SK-N-SH treated with all-trans-retinoic acid at 6 μM for 48 hours (cell line): ENCODE data around the gene SOD3.

Experiments used
- ATAC-seq: fragments of 200-7000 bp; cut with Tn5 transposase; 3 replicates; pipeline ENCODE4 v1.9.1; 2020; ENCODE audit warnings: mild to moderate bottlenecking, moderate library complexity
- ARNTL ChIP-seq: fragments of 450-650 bp; formaldehyde crosslinking; IDR thresholded peaks from 2 replicates; pipeline ENCODE4 v1.5.0; 2020; ENCODE audit warnings: low read depth, mild to moderate bottlenecking, moderate library complexity, borderline replicate concordance
- BACH2 ChIP-seq: fragments of 250-450 bp; sonication (Bioruptor Pico); IDR thresholded peaks from 2 replicates; pipeline ENCODE4 v1.9.0; 2021; ENCODE audit warnings: mild to moderate bottlenecking, borderline replicate concordance
- CSDC2 ChIP-seq: fragments of 250-450 bp; sonication (Bioruptor Pico); IDR thresholded peaks from 2 replicates; pipeline ENCODE4 v1.5.0; 2020; ENCODE audit warnings: mild to moderate bottlenecking, moderate library complexity
- ESRRG ChIP-seq: fragments of 250-450 bp; sonication (Bioruptor Pico); IDR thresholded peaks from 2 replicates; pipeline ENCODE4 v1.6.1; 2021; ENCODE audit warnings: mild to moderate bottlenecking
- ISL1 ChIP-seq: fragments of 250-450 bp; sonication (Bioruptor Pico); IDR thresholded peaks from 2 replicates; pipeline ENCODE4 v2.1.2; 2022; ENCODE audit warnings: mild to moderate bottlenecking, moderate library complexity
- OSR1 ChIP-seq: fragments of 250-450 bp; sonication (Bioruptor Pico); IDR thresholded peaks from 2 replicates; pipeline ENCODE4 v1.8.0; 2022; ENCODE audit warnings: moderate library complexity, mild to moderate bottlenecking, inconsistent platforms
- PPARA ChIP-seq: fragments of 250-450 bp; sonication (Bioruptor Pico); IDR thresholded peaks from 2 replicates; pipeline ENCODE4 v1.5.0; 2020; ENCODE audit warnings: mild to moderate bottlenecking, borderline replicate concordance
- RARB ChIP-seq: fragments of 250-450 bp; sonication (Bioruptor Pico); IDR thresholded peaks from 2 replicates; pipeline ENCODE4 v1.8.0; 2021; ENCODE audit warnings: mild to moderate bottlenecking, moderate library complexity
- SNAI2 ChIP-seq: fragments of 250-450 bp; sonication (Bioruptor Pico); IDR thresholded peaks from 2 replicates; pipeline ENCODE4 v1.5.0; 2020; ENCODE audit warnings: mild to moderate bottlenecking, moderate library complexity
- TCF4 ChIP-seq: fragments of 250-450 bp; sonication (Bioruptor Pico); IDR thresholded peaks from 2 replicates; pipeline ENCODE4 v1.8.0; 2021; ENCODE audit warnings: mild to moderate bottlenecking, moderate library complexity, borderline replicate concordance
- TOX ChIP-seq: fragments of 250-450 bp; sonication (Bioruptor Pico); IDR thresholded peaks from 2 replicates; pipeline ENCODE4 v1.8.0; 2021; ENCODE audit warnings: mild to moderate bottlenecking, moderate library complexity, borderline replicate concordance
- ZC3H10 ChIP-seq: fragments of 250-450 bp; sonication (Bioruptor Pico); IDR thresholded peaks from 2 replicates; pipeline ENCODE4 v1.5.1; 2021; ENCODE audit warnings: mild to moderate bottlenecking, moderate library complexity
- ZFP30 ChIP-seq: fragments of 450-650 bp; formaldehyde crosslinking; IDR thresholded peaks from 2 replicates; pipeline ENCODE4 v1.5.0; 2022; ENCODE audit warnings: mild to moderate bottlenecking, moderate library complexity
- ZNF565 ChIP-seq: fragments of 450-650 bp; formaldehyde crosslinking; conservative IDR thresholded peaks from 2 replicates; pipeline ENCODE4 v1.5.0; 2020; ENCODE audit warnings: low read depth, mild to moderate bottlenecking, moderate library complexity
- ZNF8 ChIP-seq: fragments of 450-650 bp; formaldehyde crosslinking; IDR thresholded peaks from 2 replicates; pipeline ENCODE4 v1.5.0; 2020; ENCODE audit warnings: mild to moderate bottlenecking, moderate library complexity
- TF ChIP-seq, protein P1 (sequence below): fragments of 250-450 bp; sonication (Bioruptor Pico); IDR thresholded peaks from 2 replicates; pipeline ENCODE4 v1.5.0; 2020; ENCODE audit warnings: mild to moderate bottlenecking, moderate library complexity
- TF ChIP-seq, protein P2 (sequence below): fragments of 250-450 bp; sonication (Bioruptor Pico); IDR thresholded peaks from 2 replicates; pipeline ENCODE4 v1.8.0; 2020; ENCODE audit warnings: mild to moderate bottlenecking, moderate library complexity, borderline replicate concordance
- TF ChIP-seq, protein P3 (sequence below): fragments of 250-450 bp; sonication (Bioruptor Pico); IDR thresholded peaks from 2 replicates; pipeline ENCODE4 v1.5.1; 2021; ENCODE audit warnings: mild to moderate bottlenecking, moderate library complexity
- TF ChIP-seq, protein P4 (sequence below): fragments of 250-450 bp; sonication (Bioruptor Pico); IDR thresholded peaks from 2 replicates; pipeline ENCODE4 v1.5.1; 2020; ENCODE audit warnings: low read depth, mild to moderate bottlenecking, moderate library complexity

The SOD3 gene

DNA sequence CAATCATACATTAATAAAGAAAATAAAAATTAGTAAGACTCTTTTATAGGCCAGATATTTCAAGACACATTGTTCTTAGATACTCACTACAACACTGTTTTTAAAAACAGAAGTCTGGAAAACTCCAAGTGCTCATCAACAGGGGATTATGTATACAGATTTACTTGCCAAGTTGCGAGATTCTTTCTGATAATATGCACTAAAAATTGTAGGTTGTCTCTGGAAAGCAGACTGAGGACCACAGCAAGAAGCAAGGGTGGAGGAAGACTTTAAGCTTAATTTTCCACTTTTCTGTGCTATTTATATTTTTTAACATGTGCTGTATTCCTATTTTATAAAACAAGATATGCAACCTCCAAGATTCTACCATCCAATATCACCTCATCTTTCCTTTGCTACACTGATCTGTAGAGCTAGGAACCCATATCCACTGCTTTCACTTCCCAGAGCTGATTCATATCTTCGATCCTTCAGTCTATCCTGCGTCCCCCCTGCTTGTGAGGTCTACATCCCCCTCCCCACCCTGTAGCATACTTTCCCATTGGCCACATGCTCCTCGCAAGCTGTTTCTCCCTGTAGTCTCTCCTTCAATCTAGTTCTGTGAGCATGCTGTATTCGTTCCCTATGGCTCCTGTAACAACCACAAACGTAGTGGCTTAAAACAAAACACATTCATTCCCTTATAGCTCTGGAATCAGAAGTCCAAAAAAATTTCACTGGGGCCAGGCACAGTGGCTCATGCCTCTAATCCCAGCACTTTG lies 15.7 kb downstream of the SOD3 start:
- ATAC-seq: no peak
- no peak for TF ChIP-seq ARNTL (CRISPR knock-in tag)
- no peak for TF ChIP-seq ZC3H10 (CRISPR knock-in tag)
- TF ChIP-seq ZFP30 (CRISPR knock-in tag): no peak
- TF ChIP-seq ZNF8 (CRISPR knock-in tag): no peak
- TF ChIP-seq ESRRG: no peak
- TF ChIP-seq OSR1 (CRISPR knock-in tag): no peak
- TF ChIP-seq, protein P1, sequence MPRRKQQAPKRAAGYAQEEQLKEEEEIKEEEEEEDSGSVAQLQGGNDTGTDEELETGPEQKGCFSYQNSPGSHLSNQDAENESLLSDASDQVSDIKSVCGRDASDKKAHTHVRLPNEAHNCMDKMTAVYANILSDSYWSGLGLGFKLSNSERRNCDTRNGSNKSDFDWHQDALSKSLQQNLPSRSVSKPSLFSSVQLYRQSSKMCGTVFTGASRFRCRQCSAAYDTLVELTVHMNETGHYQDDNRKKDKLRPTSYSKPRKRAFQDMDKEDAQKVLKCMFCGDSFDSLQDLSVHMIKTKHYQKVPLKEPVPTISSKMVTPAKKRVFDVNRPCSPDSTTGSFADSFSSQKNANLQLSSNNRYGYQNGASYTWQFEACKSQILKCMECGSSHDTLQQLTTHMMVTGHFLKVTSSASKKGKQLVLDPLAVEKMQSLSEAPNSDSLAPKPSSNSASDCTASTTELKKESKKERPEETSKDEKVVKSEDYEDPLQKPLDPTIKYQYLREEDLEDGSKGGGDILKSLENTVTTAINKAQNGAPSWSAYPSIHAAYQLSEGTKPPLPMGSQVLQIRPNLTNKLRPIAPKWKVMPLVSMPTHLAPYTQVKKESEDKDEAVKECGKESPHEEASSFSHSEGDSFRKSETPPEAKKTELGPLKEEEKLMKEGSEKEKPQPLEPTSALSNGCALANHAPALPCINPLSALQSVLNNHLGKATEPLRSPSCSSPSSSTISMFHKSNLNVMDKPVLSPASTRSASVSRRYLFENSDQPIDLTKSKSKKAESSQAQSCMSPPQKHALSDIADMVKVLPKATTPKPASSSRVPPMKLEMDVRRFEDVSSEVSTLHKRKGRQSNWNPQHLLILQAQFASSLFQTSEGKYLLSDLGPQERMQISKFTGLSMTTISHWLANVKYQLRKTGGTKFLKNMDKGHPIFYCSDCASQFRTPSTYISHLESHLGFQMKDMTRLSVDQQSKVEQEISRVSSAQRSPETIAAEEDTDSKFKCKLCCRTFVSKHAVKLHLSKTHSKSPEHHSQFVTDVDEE (CRISPR knock-in tag): no peak
- TF ChIP-seq, protein P2, sequence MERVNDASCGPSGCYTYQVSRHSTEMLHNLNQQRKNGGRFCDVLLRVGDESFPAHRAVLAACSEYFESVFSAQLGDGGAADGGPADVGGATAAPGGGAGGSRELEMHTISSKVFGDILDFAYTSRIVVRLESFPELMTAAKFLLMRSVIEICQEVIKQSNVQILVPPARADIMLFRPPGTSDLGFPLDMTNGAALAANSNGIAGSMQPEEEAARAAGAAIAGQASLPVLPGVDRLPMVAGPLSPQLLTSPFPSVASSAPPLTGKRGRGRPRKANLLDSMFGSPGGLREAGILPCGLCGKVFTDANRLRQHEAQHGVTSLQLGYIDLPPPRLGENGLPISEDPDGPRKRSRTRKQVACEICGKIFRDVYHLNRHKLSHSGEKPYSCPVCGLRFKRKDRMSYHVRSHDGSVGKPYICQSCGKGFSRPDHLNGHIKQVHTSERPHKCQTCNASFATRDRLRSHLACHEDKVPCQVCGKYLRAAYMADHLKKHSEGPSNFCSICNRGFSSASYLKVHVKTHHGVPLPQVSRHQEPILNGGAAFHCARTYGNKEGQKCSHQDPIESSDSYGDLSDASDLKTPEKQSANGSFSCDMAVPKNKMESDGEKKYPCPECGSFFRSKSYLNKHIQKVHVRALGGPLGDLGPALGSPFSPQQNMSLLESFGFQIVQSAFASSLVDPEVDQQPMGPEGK (CRISPR knock-in tag): no peak
- no peak for TF ChIP-seq RARB
- no peak for TF ChIP-seq BACH2 (CRISPR knock-in tag)

DNA sequence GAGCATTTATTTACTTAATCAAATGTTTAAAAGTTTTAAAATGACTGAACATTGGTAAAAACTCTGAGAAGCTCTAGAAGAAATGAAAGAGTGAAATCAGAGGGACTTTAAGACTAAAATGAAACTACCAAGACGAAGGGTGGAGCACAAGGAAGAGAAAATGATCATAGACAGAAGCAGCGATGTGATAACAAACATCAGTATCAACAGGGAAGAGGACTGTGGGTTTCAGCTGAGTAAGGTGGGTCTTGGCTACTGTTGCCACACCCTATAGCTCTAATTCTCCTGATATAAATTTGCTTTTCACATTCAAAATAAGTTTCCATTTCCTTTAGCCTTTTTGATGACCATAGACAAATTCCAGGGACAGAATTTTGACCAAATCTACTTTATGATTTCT lies 18.4 kb downstream of the SOD3 start:
- no peak for ATAC-seq
- TF ChIP-seq, protein P3, sequence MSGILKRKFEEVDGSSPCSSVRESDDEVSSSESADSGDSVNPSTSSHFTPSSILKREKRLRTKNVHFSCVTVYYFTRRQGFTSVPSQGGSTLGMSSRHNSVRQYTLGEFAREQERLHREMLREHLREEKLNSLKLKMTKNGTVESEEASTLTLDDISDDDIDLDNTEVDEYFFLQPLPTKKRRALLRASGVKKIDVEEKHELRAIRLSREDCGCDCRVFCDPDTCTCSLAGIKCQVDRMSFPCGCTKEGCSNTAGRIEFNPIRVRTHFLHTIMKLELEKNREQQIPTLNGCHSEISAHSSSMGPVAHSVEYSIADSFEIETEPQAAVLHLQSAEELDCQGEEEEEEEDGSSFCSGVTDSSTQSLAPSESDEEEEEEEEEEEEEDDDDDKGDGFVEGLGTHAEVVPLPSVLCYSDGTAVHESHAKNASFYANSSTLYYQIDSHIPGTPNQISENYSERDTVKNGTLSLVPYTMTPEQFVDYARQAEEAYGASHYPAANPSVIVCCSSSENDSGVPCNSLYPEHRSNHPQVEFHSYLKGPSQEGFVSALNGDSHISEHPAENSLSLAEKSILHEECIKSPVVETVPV (CRISPR knock-in tag): no peak
- no peak for TF ChIP-seq OSR1 (CRISPR knock-in tag)
- no peak for TF ChIP-seq ZFP30 (CRISPR knock-in tag)
- TF ChIP-seq TCF4 (CRISPR knock-in tag): no peak
- TF ChIP-seq, protein P4, sequence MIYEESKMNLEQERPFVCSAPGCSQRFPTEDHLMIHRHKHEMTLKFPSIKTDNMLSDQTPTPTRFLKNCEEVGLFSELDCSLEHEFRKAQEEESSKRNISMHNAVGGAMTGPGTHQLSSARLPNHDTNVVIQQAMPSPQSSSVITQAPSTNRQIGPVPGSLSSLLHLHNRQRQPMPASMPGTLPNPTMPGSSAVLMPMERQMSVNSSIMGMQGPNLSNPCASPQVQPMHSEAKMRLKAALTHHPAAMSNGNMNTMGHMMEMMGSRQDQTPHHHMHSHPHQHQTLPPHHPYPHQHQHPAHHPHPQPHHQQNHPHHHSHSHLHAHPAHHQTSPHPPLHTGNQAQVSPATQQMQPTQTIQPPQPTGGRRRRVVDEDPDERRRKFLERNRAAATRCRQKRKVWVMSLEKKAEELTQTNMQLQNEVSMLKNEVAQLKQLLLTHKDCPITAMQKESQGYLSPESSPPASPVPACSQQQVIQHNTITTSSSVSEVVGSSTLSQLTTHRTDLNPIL (CRISPR knock-in tag): no peak
- no peak for TF ChIP-seq ZC3H10 (CRISPR knock-in tag)
- TF ChIP-seq BACH2 (CRISPR knock-in tag): no peak
- TF ChIP-seq ISL1 (CRISPR knock-in tag): no peak
- no peak for TF ChIP-seq ZNF8 (CRISPR knock-in tag)

DNA sequence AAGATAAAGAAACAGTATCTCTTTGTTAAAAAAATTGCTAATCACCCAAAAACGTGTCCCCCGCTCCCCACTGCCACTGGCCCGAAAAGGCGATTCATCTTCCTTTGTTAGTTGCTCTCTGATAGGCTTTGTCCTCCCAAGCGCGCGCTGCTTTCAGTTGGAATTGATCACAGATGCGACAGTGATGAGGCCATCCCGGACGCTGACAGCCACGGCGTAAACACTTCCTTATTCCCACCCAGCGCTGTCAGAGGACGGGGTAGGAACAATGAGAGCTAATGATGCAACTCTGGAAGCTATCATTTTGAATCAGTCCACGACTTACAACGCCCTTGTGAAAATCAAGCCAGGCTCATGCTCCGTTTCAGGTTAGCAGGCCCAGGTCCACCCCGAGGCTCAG lies 21.4 kb downstream of the SOD3 start:
- no peak for ATAC-seq
- TF ChIP-seq PPARA: no peak
- TF ChIP-seq ZC3H10 (CRISPR knock-in tag): no peak
- TF ChIP-seq, protein P4 (CRISPR knock-in tag): no peak
- TF ChIP-seq, protein P3 (CRISPR knock-in tag): no peak
- TF ChIP-seq ZNF565: no peak
- TF ChIP-seq ZNF8 (CRISPR knock-in tag): no peak
- no peak for TF ChIP-seq SNAI2 (CRISPR knock-in tag)
- no peak for TF ChIP-seq BACH2 (CRISPR knock-in tag)
- no peak for TF ChIP-seq TCF4 (CRISPR knock-in tag)
- TF ChIP-seq ISL1 (CRISPR knock-in tag): no peak
- no peak for TF ChIP-seq TOX (CRISPR knock-in tag)
- TF ChIP-seq ESRRG: no peak
- no peak for TF ChIP-seq CSDC2 (CRISPR knock-in tag)
- TF ChIP-seq ZFP30 (CRISPR knock-in tag): no peak
- no peak for TF ChIP-seq RARB
- TF ChIP-seq, protein P1 (CRISPR knock-in tag): no peak
- TF ChIP-seq, protein P2 (CRISPR knock-in tag): no peak
